HEK293 (cell line): ENCODE results near the gene THUMPD3.
A peak's percentile ranks its signal among the peaks of the same experiment; 100 is the strongest.

ENCODE experiments used
- CTCF ChIA-PET: fragments of 350-600 bp; formaldehyde crosslinking; extraction: SDS; loops from one replicate; lab custom pipeline; 2021; ENCODE audit warnings: antibody characterized with exemption; lab: Yijun Ruan, JAX
- POLR2A ChIA-PET: fragments of 300-600 bp; formaldehyde crosslinking; extraction: SDS; loops from one replicate; lab custom pipeline; 2020; ENCODE audit warnings: antibody characterized with exemption, inconsistent platforms; lab: Yijun Ruan, JAX
- H3K27ac ChIP-seq: fragments of 200-500 bp; sonication (Bioruptor generic); 2 replicates; pipeline ENCODE4 v1.5.1; 2014; ENCODE audit warnings: low read depth, low read length, control low read depth, inconsistent platforms; ENCODE audit errors: extremely low read depth
- H3K36me3 ChIP-seq, 2 experiments: fragments of 200-500 bp in 1 of 2; sonication (Bioruptor generic) in 1 of 2; 1 replicate in 1 of 2; 2 replicates in 1 of 2; pipeline ENCODE4 v1.5.1; 2014 to 2017; ENCODE audit warnings: inconsistent platforms in 2 of 2, low read length in 2 of 2; ENCODE audit not compliant: control insufficient read depth in 2 of 2, insufficient read depth in 1 of 2
- H3K4me1 ChIP-seq: fragments of 200-500 bp; sonication (Bioruptor generic); 2 replicates; pipeline ENCODE4 v1.5.1; 2014; ENCODE audit warnings: mild to moderate bottlenecking, low read length, inconsistent platforms; ENCODE audit not compliant: control insufficient read depth, insufficient read depth
- H3K4me3 ChIP-seq: 2 replicates; pipeline ENCODE4 v1.5.1; 2011; ENCODE audit warnings: low read depth, mild to moderate bottlenecking, control low read depth, low read length, moderate library complexity
- H3K9me3 ChIP-seq: fragments of 200-500 bp; sonication (Bioruptor generic); 2 replicates; pipeline ENCODE4 v1.5.1; 2014; ENCODE audit warnings: low read depth, low read length, inconsistent platforms; ENCODE audit not compliant: control insufficient read depth, insufficient read depth
- IKZF3 ChIP-seq: fragments of 450-650 bp; IDR thresholded peaks from 2 replicates; pipeline ENCODE4 v1.5.0; 2018; ENCODE audit warnings: missing biosample characterization, mild to moderate bottlenecking, missing genetic modification characterization, moderate library complexity
- KLF10 ChIP-seq: fragments of 450-650 bp; IDR thresholded peaks from 2 replicates; pipeline ENCODE4 v1.5.1; 2018; ENCODE audit warnings: missing biosample characterization, mild to moderate bottlenecking, missing genetic modification characterization
- YY2 ChIP-seq: fragments of 450-650 bp; formaldehyde crosslinking; IDR thresholded peaks from 2 replicates; pipeline ENCODE4 v1.5.1; 2016; ENCODE audit warnings: missing biosample characterization, missing genetic modification characterization
- ZBTB17 ChIP-seq: fragments of 450-650 bp; formaldehyde crosslinking; IDR thresholded peaks from 2 replicates; pipeline ENCODE4 v1.5.1; 2016; ENCODE audit warnings: missing biosample characterization, missing genetic modification characterization
- ZFP37 ChIP-seq: fragments of 450-650 bp; formaldehyde crosslinking; IDR thresholded peaks from 2 replicates; pipeline ENCODE4 v1.5.1; 2016; ENCODE audit warnings: missing biosample characterization, missing genetic modification characterization
- ZNF114 ChIP-seq: fragments of 450-650 bp; formaldehyde crosslinking; IDR thresholded peaks from 2 replicates; pipeline ENCODE4 v1.5.0; 2017; ENCODE audit warnings: missing biosample characterization, missing genetic modification characterization
- ZNF133 ChIP-seq: fragments of 450-650 bp; formaldehyde crosslinking; IDR thresholded peaks from 2 replicates; pipeline ENCODE4 v1.5.1; 2016; ENCODE audit warnings: missing biosample characterization, missing genetic modification characterization
- ZNF223 ChIP-seq: fragments of 450-650 bp; formaldehyde crosslinking; IDR thresholded peaks from 2 replicates; pipeline ENCODE4 v1.5.1; 2016; ENCODE audit warnings: missing biosample characterization, missing genetic modification characterization
- ZNF48 ChIP-seq: fragments of 450-650 bp; formaldehyde crosslinking; IDR thresholded peaks from 2 replicates; pipeline ENCODE4 v1.5.1; 2016; ENCODE audit warnings: missing biosample characterization, missing genetic modification characterization
- ZNF561 ChIP-seq: fragments of 450-650 bp; IDR thresholded peaks from 2 replicates; pipeline ENCODE4 v1.5.1; 2018; ENCODE audit warnings: missing biosample characterization, missing genetic modification characterization, borderline replicate concordance
- ZNF624 ChIP-seq: fragments of 450-650 bp; formaldehyde crosslinking; IDR thresholded peaks from 2 replicates; pipeline ENCODE4 v1.5.1; 2017; ENCODE audit warnings: missing biosample characterization, missing genetic modification characterization
- ZNF664 ChIP-seq: fragments of 450-650 bp; formaldehyde crosslinking; IDR thresholded peaks from 2 replicates; pipeline ENCODE4 v1.5.1; 2016; ENCODE audit warnings: missing biosample characterization, missing genetic modification characterization
- ZNF777 ChIP-seq: fragments of 450-650 bp; formaldehyde crosslinking; IDR thresholded peaks from 2 replicates; pipeline ENCODE4 v1.5.1; 2017; ENCODE audit warnings: missing biosample characterization, missing genetic modification characterization, borderline replicate concordance
- ZXDB ChIP-seq: fragments of 450-650 bp; formaldehyde crosslinking; IDR thresholded peaks from 2 replicates; pipeline ENCODE4 v1.5.1; 2016; ENCODE audit warnings: missing biosample characterization, missing genetic modification characterization
- TF ChIP-seq, protein P1 (sequence below): fragments of 450-650 bp; formaldehyde crosslinking; IDR thresholded peaks from 2 replicates; pipeline ENCODE4 v1.5.1; 2016; ENCODE audit warnings: missing biosample characterization, missing genetic modification characterization, low read depth
- TF ChIP-seq, protein P2 (sequence below): fragments of 450-650 bp; formaldehyde crosslinking; IDR thresholded peaks from 2 replicates; pipeline ENCODE4 v1.5.1; 2017; ENCODE audit warnings: missing biosample characterization, missing genetic modification characterization
- TF ChIP-seq, protein P3 (sequence below): fragments of 450-650 bp; formaldehyde crosslinking; IDR thresholded peaks from 2 replicates; pipeline ENCODE4 v1.5.1; 2016; ENCODE audit warnings: missing biosample characterization, missing genetic modification characterization, borderline replicate concordance
- TF ChIP-seq, protein P4 (sequence below): fragments of 450-650 bp; formaldehyde crosslinking; IDR thresholded peaks from 2 replicates; pipeline ENCODE4; 2016; ENCODE audit warnings: missing biosample characterization, missing genetic modification characterization
- TF ChIP-seq, protein P5 (sequence below): fragments of 450-650 bp; formaldehyde crosslinking; IDR thresholded peaks from 2 replicates; pipeline ENCODE4 v1.5.1; 2017; ENCODE audit warnings: missing biosample characterization, missing genetic modification characterization
- TF ChIP-seq, protein P6 (sequence below): fragments of 450-650 bp; formaldehyde crosslinking; IDR thresholded peaks from 2 replicates; pipeline ENCODE4 v1.5.1; 2016; ENCODE audit warnings: missing biosample characterization, missing genetic modification characterization
- TF ChIP-seq, protein P7 (sequence below): fragments of 450-650 bp; formaldehyde crosslinking; IDR thresholded peaks from 2 replicates; pipeline ENCODE4 v1.5.1; 2016; ENCODE audit warnings: missing biosample characterization, missing genetic modification characterization

The THUMPD3 gene

DNA sequence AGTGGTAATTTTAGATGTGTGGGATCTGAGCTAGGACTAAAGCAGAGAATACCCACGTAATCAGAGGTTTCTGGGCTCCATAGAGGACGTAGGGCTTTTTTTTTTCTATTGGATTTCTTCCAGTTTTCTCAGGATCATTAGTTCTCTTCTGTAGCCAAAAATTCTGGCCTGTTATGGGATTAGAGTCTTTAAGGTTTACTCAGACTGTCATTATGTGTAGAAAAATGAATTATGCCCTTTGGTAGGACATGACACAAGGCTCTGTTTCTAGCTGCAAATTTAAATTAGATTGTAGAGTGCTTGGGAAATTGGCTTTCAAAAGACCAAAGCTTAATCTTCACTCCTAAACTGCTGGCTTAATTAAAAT, 36.5 kb downstream of the THUMPD3 start:
- Histone ChIP-seq H3K9me3 (no peaks in the 10 kb centered on the region), H3K36me3 (peaks cover 0 to 14% of the 10 kb centered on the region in 2 experiments; a peak in 1 of 3 replicates), H3K27ac (peak overlapping the region; percentile 99), H3K4me3 (peak overlapping the region; percentile 98), H3K4me1 (peaks cover 45% of the 10 kb centered on the region)
- CTCF ChIA-PET = interaction anchor here (0.7 to 2.2 kb wide), 6 partner anchors 20 to 121 kb away, joined by 3 to 15 read pairs (median 4); no protein-coding TSS in a partner anchor
- TF ChIP-seq YY2 (no peak), ZNF664 (tag by site-specific recombination) (peak; percentile 87), ZNF223 (no peak), ZNF624 (tag by site-specific recombination) (no peak), ZFP37 (no peak), IKZF3 (tag by site-specific recombination) (no peak), ZNF48 (tag by site-specific recombination) (no peak), ZNF133 (tag by site-specific recombination) (no peak)
- TF ChIP-seq, protein P1, sequence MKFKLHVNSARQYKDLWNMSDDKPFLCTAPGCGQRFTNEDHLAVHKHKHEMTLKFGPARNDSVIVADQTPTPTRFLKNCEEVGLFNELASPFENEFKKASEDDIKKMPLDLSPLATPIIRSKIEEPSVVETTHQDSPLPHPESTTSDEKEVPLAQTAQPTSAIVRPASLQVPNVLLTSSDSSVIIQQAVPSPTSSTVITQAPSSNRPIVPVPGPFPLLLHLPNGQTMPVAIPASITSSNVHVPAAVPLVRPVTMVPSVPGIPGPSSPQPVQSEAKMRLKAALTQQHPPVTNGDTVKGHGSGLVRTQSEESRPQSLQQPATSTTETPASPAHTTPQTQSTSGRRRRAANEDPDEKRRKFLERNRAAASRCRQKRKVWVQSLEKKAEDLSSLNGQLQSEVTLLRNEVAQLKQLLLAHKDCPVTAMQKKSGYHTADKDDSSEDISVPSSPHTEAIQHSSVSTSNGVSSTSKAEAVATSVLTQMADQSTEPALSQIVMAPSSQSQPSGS (tag by site-specific recombination) = no peak
- TF ChIP-seq, protein P2, sequence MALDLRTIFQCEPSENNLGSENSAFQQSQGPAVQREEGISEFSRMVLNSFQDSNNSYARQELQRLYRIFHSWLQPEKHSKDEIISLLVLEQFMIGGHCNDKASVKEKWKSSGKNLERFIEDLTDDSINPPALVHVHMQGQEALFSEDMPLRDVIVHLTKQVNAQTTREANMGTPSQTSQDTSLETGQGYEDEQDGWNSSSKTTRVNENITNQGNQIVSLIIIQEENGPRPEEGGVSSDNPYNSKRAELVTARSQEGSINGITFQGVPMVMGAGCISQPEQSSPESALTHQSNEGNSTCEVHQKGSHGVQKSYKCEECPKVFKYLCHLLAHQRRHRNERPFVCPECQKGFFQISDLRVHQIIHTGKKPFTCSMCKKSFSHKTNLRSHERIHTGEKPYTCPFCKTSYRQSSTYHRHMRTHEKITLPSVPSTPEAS (tag by site-specific recombination) = no peak
- TF ChIP-seq, protein P3, sequence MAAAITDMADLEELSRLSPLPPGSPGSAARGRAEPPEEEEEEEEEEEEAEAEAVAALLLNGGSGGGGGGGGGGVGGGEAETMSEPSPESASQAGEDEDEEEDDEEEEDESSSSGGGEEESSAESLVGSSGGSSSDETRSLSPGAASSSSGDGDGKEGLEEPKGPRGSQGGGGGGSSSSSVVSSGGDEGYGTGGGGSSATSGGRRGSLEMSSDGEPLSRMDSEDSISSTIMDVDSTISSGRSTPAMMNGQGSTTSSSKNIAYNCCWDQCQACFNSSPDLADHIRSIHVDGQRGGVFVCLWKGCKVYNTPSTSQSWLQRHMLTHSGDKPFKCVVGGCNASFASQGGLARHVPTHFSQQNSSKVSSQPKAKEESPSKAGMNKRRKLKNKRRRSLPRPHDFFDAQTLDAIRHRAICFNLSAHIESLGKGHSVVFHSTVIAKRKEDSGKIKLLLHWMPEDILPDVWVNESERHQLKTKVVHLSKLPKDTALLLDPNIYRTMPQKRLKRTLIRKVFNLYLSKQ (tag by site-specific recombination) = no peak
- TF ChIP-seq, protein P4, sequence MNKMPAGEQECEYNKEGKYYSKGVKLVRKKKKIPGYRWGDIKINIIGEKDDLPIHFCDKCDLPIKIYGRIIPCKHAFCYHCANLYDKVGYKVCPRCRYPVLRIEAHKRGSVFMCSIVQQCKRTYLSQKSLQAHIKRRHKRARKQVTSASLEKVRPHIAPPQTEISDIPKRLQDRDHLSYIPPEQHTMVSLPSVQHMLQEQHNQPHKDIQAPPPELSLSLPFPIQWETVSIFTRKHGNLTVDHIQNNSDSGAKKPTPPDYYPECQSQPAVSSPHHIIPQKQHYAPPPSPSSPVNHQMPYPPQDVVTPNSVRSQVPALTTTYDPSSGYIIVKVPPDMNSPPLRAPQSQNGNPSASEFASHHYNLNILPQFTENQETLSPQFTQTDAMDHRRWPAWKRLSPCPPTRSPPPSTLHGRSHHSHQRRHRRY (tag by site-specific recombination) = no peak
- TF ChIP-seq, protein P5, sequence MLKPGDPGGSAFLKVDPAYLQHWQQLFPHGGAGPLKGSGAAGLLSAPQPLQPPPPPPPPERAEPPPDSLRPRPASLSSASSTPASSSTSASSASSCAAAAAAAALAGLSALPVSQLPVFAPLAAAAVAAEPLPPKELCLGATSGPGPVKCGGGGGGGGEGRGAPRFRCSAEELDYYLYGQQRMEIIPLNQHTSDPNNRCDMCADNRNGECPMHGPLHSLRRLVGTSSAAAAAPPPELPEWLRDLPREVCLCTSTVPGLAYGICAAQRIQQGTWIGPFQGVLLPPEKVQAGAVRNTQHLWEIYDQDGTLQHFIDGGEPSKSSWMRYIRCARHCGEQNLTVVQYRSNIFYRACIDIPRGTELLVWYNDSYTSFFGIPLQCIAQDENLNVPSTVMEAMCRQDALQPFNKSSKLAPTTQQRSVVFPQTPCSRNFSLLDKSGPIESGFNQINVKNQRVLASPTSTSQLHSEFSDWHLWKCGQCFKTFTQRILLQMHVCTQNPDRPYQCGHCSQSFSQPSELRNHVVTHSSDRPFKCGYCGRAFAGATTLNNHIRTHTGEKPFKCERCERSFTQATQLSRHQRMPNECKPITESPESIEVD = peak; percentile 76
- POLR2A ChIA-PET = interaction anchor here (0.6 to 5.1 kb wide), 6 partner anchors 18 to 442 kb away, joined by 3 to 70 read pairs (median 4); partner anchors contain the start of gene THUMPD3

DNA sequence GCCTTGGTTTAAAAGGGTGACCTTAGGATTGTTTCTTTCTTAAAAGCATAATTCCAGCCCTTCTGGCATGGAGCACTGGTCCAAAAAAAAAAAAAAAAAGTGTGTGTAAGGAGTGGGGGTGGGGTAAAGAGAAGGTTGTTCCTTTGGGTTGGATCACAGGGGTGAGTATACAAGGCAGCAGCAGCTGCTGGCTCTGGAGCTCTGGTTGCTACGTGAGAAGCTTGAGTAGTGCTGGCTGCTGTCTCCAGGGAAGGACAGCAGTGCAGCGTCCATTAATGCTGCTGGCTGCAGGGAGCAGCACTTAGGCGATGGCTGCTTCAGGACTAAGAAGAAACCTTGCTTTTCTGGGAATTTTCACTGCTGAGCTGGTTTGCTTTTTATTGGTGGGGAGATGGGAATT, 36.9 kb downstream of the THUMPD3 start:
- peaks cover 46% of the 10 kb centered on the region for H3K4me1 ChIP-seq
- H3K27ac ChIP-seq = peak overlapping the region; percentile 99
- CTCF ChIA-PET = interaction anchor here (0.7 to 2.2 kb wide), 6 partner anchors 19 to 104 kb away, joined by 3 to 15 read pairs (median 4); no protein-coding TSS in a partner anchor
- POLR2A ChIA-PET = interaction anchor here (0.6 to 5.1 kb wide), 8 partner anchors 17 to 443 kb away, joined by 3 to 70 read pairs (median 3); partner anchors contain the start of gene THUMPD3
- H3K9me3 ChIP-seq = no peaks in the 10 kb centered on the region
- peak overlapping the region; percentile 98 for H3K4me3 ChIP-seq
- peaks cover 0 to 9% of the 10 kb centered on the region in 2 experiments; a peak in 1 of 3 replicates for H3K36me3 ChIP-seq
- TF ChIP-seq ZXDB (tag by site-specific recombination) = peak; percentile 69; the same call in 1 of the 2 replicates
- no peak for TF ChIP-seq ZNF777
- no peak for TF ChIP-seq ZNF114
- 0 out of 2 replicates have a peak, but pooled peaks have one; percentile 25 for TF ChIP-seq ZNF561 (tag by site-specific recombination)
- TF ChIP-seq, protein P6, sequence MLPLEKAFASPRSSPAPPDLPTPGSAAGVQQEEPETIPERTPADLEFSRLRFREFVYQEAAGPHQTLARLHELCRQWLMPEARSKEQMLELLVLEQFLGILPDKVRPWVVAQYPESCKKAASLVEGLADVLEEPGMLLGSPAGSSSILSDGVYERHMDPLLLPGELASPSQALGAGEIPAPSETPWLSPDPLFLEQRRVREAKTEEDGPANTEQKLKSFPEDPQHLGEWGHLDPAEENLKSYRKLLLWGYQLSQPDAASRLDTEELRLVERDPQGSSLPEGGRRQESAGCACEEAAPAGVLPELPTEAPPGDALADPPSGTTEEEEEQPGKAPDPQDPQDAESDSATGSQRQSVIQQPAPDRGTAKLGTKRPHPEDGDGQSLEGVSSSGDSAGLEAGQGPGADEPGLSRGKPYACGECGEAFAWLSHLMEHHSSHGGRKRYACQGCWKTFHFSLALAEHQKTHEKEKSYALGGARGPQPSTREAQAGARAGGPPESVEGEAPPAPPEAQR (tag by site-specific recombination) = no peak
- TF ChIP-seq ZBTB17 (tag by site-specific recombination) = peak; percentile 93
- no peak for TF ChIP-seq KLF10
- TF ChIP-seq, protein P7, sequence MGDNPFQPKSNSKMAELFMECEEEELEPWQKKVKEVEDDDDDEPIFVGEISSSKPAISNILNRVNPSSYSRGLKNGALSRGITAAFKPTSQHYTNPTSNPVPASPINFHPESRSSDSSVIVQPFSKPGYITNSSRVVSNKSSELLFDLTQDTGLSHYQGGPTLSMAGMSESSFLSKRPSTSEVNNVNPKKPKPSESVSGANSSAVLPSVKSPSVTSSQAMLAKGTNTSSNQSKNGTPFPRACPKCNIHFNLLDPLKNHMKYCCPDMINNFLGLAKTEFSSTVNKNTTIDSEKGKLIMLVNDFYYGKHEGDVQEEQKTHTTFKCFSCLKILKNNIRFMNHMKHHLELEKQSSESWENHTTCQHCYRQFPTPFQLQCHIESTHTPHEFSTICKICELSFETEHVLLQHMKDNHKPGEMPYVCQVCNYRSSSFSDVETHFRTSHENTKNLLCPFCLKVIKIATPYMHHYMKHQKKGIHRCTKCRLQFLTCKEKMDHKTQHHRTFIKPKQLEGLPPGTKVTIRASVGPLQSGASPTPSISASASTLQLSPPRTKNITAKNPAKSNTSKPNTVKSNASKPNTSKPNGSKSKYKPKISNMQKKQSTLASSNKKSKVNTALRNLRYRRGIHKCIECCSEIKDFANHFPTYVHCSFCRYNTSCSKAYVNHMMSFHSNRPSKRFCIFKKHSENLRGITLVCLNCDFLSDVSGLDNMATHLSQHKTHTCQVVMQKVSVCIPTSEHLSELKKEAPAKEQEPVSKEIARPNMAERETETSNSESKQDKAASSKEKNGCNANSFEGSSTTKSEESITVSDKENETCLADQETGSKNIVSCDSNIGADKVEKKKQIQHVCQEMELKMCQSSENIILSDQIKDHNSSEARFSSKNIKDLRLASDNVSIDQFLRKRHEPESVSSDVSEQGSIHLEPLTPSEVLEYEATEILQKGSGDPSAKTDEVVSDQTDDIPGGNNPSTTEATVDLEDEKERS (tag by site-specific recombination) = no peak
